Astrocyte (in vitro differentiated cells and primary cell): ENCODE data around the gene CCDC174.

ENCODE experiments used
- CTCF ChIP-seq: IDR thresholded peaks from 2 replicates; pipeline ENCODE4 v1.5.1; 2011; ENCODE audit warnings: low read depth, mild to moderate bottlenecking, inconsistent platforms, low read length, moderate library complexity; ENCODE audit not compliant: insufficient read depth
- EZH2 ChIP-seq: IDR thresholded peaks from 2 replicates; pipeline ENCODE4 v1.6.1; 2012; ENCODE audit warnings: mild to moderate bottlenecking, low read length, inconsistent platforms; ENCODE audit not compliant: insufficient read depth

GRCh38 chr3:14685179-14685578 is 33.6 kb downstream of the CCDC174 start:
- TF ChIP-seq CTCF (no peak), EZH2 (no peak)
